ENCODE measurements around the gene GPR135. TPM values are rescaled to one million over a fixed set of nuclear protein-coding genes. Genes with fewer than 3 reads are reported as not detected.
"Not testable (repeated sequence)": the region's sequence is repeated elsewhere in the genome, so short reads cannot be mapped to it uniquely, and the experiment has no call there.

GPR135 gene
- total RNA-seq, 4 donors from 2014 or later, result 4.4 to 12.6 (median 6.7) TPM

- Histone ChIP-seq H3K36me3 (peaks cover 0 to 24% of the 10 kb centered on the region in 2 donors), H3K9me3 (no peaks in the 10 kb centered on the region), H3K27ac (no peak overlapping the region), H3K4me3 (no peak overlapping the region), H3K27me3 (no peaks in the 10 kb centered on the region), H3K4me1 (peaks cover 0 to 4% (median 2%) of the 10 kb centered on the region in 3 donors)
- TF ChIP-seq, protein P1, sequence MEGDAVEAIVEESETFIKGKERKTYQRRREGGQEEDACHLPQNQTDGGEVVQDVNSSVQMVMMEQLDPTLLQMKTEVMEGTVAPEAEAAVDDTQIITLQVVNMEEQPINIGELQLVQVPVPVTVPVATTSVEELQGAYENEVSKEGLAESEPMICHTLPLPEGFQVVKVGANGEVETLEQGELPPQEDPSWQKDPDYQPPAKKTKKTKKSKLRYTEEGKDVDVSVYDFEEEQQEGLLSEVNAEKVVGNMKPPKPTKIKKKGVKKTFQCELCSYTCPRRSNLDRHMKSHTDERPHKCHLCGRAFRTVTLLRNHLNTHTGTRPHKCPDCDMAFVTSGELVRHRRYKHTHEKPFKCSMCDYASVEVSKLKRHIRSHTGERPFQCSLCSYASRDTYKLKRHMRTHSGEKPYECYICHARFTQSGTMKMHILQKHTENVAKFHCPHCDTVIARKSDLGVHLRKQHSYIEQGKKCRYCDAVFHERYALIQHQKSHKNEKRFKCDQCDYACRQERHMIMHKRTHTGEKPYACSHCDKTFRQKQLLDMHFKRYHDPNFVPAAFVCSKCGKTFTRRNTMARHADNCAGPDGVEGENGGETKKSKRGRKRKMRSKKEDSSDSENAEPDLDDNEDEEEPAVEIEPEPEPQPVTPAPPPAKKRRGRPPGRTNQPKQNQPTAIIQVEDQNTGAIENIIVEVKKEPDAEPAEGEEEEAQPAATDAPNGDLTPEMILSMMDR (IDR thresholded peaks at IDR 0.05), result no peak
- WGBS, 2 donors (ENCODE audit: low coverage in 1 of 2), result 100% methylated on average over 1 of the region's 2 CpGs
- no peak for ATAC-seq
Observed at GRCh38 chr14:59458486-59458885, 6.7 kb downstream of the GPR135 start.

DNA sequence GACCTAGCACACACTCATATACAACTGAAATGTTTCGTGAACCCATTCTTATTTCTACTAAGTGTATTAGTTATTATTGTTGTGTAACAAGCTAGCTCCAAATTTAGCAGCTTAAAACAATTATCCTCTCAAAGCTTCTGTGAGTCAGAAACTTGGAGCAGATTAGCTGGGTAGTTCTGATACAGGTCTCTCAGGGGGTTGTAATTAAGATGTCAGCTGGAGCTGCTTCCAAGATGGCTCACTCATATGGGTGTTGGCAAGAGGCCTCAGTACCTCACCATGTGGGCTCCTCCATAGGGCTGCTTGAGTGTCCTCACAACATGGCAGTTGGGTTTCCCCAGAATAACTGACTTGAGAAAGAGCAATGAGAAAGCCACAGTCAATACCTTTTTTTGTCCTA is 9.8 kb downstream of the GPR135 start:
- 93 to 100% methylated on average over 1 of the region's 1 CpG for WGBS, 2 donors (ENCODE audit: low coverage in 1 of 2)
- no peak overlapping the region for H3K27ac ChIP-seq

DNA sequence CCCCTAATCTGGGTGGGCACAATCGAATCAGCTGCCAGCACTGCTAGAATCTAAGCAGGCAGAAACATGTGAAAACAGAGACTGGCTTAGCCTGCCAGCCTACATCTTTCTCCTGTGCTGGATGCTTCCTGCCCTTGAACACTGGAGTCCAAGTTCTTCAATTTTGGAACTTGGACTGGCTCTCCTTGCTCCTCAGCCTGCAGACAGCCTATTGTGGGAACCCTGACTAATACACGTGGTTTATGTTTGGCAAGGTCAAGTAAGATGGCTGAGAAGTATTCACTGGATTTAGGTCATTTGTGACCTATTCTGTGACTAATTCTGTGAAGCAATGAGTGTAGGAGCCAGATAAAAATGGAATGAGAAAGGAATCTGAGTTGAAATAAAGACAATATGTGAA is 11.0 kb downstream of the GPR135 start:
- TF ChIP-seq EP300 (IDR thresholded peaks at IDR 0.05) (no peak), POLR2A (IDR thresholded peaks at IDR 0.05) (no peak), POLR2AphosphoS5 (IDR thresholded peaks at IDR 0.05) (no peak)
- TF ChIP-seq, protein P1 (IDR thresholded peaks at IDR 0.05), result no peak
- peak; percentile 93 for ATAC-seq
- H3K36me3 ChIP-seq, result peaks cover 0 to 13% of the 10 kb centered on the region in 2 donors
- H3K27me3 ChIP-seq, result no peaks in the 10 kb centered on the region
- WGBS, 2 donors (ENCODE audit: low coverage in 1 of 2), result 63 to 70% methylated on average over 1 to 2 of the region's 2 CpGs
- no peak overlapping the region for H3K4me3 ChIP-seq
- H3K4me1 ChIP-seq, result no peaks in the 10 kb centered on the region
- H3K27ac ChIP-seq, result no peak overlapping the region
- no peaks in the 10 kb centered on the region for H3K9me3 ChIP-seq

More for the DNA sequence above, 9.8 kb downstream of the GPR135 start:
- no peaks in the 10 kb centered on the region for H3K9me3 ChIP-seq
- H3K27me3 ChIP-seq, result no peaks in the 10 kb centered on the region
- H3K4me3 ChIP-seq, result no peak overlapping the region
- ATAC-seq, result no peak
- H3K36me3 ChIP-seq, result peaks cover 0 to 18% of the 10 kb centered on the region in 2 donors
- TF ChIP-seq, protein P1 (IDR thresholded peaks at IDR 0.05), result no peak
- no peak for TF ChIP-seq EP300 (IDR thresholded peaks at IDR 0.05)
- no peak for TF ChIP-seq POLR2AphosphoS5 (IDR thresholded peaks at IDR 0.05)
- TF ChIP-seq POLR2A (IDR thresholded peaks at IDR 0.05), result no peak
- H3K4me1 ChIP-seq, result no peaks in the 10 kb centered on the region

- Histone ChIP-seq H3K36me3 (peaks cover 0 to 13% of the 10 kb centered on the region in 2 donors), H3K27me3 (no peaks in the 10 kb centered on the region), H3K4me3 (no peak overlapping the region), H3K9me3 (no peaks in the 10 kb centered on the region), H3K4me1 (no peaks in the 10 kb centered on the region), H3K27ac (no peak overlapping the region)
- TF ChIP-seq POLR2AphosphoS5 (IDR thresholded peaks at IDR 0.05) (no peak), POLR2A (IDR thresholded peaks at IDR 0.05) (no peak), EP300 (IDR thresholded peaks at IDR 0.05) (no peak)
- TF ChIP-seq, protein P1 (IDR thresholded peaks at IDR 0.05), result no peak
- WGBS, 2 donors (ENCODE audit: low coverage in 1 of 2), result 83 to 92% methylated on average over 1 of the region's 1 CpG
- no peak for ATAC-seq
Observed at GRCh38 chr14:59451849-59452248, 13.3 kb downstream of the GPR135 start.

DNA sequence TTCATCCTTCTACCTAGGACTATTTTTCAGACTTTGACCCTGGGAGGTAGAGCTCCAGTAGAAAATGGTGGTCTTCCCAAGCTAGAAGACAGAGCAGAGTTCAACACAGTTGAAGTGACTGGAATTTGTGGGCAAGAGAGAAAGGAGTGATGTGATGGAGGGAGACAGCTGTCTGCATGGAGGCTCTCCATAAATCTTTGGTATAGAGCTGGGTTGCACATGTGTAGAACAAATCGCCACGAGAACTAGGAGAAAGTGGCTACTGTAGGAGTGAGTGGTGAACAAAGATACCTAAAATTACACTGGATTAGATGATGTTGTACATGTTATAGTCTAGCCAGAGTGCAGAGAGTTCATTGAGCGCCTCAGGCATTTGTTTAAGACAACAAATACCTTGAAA is 14.5 kb downstream of the GPR135 start:
- no peak for ATAC-seq
- Histone ChIP-seq H3K27ac (no peak overlapping the region), H3K27me3 (no peaks in the 10 kb centered on the region), H3K9me3 (no peaks in the 10 kb centered on the region), H3K36me3 (peaks cover 0 to 6% of the 10 kb centered on the region in 2 donors), H3K4me3 (no peak overlapping the region), H3K4me1 (no peaks in the 10 kb centered on the region)
- 98 to 100% methylated on average over 3 of the region's 3 CpGs for WGBS, 2 donors (ENCODE audit: low coverage in 1 of 2)
- TF ChIP-seq POLR2AphosphoS5 (IDR thresholded peaks at IDR 0.05), result no peak
- TF ChIP-seq POLR2A (IDR thresholded peaks at IDR 0.05), result no peak

DNA sequence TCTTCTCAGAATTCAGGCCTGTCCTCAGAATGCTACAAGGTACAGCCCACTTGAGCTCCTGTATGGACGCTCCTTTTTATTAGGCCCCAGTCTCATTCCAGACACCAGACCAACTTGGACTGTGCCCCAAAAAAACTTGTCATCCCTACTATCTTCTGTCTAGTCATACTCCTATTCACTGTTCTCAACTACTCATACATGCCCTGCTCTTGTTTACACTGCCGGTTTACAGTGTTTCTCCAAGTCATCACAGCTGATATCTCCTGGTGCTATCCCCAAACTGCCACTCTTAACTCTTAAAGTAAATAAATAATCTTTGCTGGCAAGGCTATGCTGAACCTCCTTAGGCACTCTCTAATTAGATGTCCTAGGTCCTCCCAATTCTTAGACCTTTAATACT is 16.5 kb downstream of the GPR135 start:
- H3K27ac ChIP-seq, H3K36me3 ChIP-seq, H3K4me1 ChIP-seq, H3K9me3 ChIP-seq, ATAC-seq, H3K27me3 ChIP-seq, H3K4me3 ChIP-seq: not testable (repeated sequence)
- WGBS, 2 donors (ENCODE audit: low coverage in 1 of 2), result 86% methylated on average over 2 of the region's 2 CpGs; no CpG with 5 or more reads in 1 of the 2 donors

All from gastroesophageal sphincter (tissue), 4 donors.